Neutrophil (primary cell): ENCODE data around the gene GAR1.

ENCODE experiments used
- H3K27ac ChIP-seq: fragments of 200-600 bp; sonication (generic); 2 replicates; pipeline ENCODE4 v1.5.1; 2016; ENCODE audit warnings: mild to moderate bottlenecking, moderate library complexity
- H3K27me3 ChIP-seq: fragments of 200-600 bp; sonication (generic); 2 replicates; pipeline ENCODE4 v1.6.0; 2016; ENCODE audit warnings: mild to moderate bottlenecking
- H3K36me3 ChIP-seq: fragments of 200-600 bp; sonication (generic); 2 replicates; pipeline ENCODE4 v1.5.1; 2017
- H3K4me1 ChIP-seq, 2 experiments: fragments of 200-600 bp in 1 of 2; sonication (generic) in 1 of 2; 1 replicate in 1 of 2; 2 replicates in 1 of 2; pipeline versions ENCODE4 v1.5.1 to v1.6.1; 2013 to 2016; ENCODE audit warnings: low read depth in 1 of 2, low read length in 1 of 2, mild to moderate bottlenecking in 1 of 2, moderate library complexity in 1 of 2; ENCODE audit not compliant: control insufficient read depth in 1 of 2, insufficient read depth in 1 of 2
- H3K4me3 ChIP-seq, 2 experiments: fragments of 200-600 bp in 1 of 2; sonication (generic) in 1 of 2; 1 replicate in 1 of 2; 2 replicates in 1 of 2; pipeline ENCODE4 v1.5.1; 2013 to 2016; ENCODE audit warnings: low read depth in 1 of 2, low read length in 1 of 2, mild to moderate bottlenecking in 1 of 2, moderate library complexity in 1 of 2
- H3K9me3 ChIP-seq: fragments of 200-600 bp; sonication (generic); 2 replicates; pipeline ENCODE4 v1.5.1; 2016
- CTCF ChIP-seq: fragments of 200-600 bp; sonication (generic); IDR thresholded peaks from 2 replicates; pipeline ENCODE4 v1.5.1; 2016; ENCODE audit warnings: antibody characterized with exemption

Gene GAR1

GRCh38 chr4:109864134-109864533, 48.6 kb downstream of the GAR1 start:
- Histone ChIP-seq H3K27ac (no peak overlapping the region), H3K36me3 (no peaks in the 10 kb centered on the region), H3K27me3 (no peaks in the 10 kb centered on the region), H3K9me3 (no peaks in the 10 kb centered on the region), H3K4me1 (no peaks in the 10 kb centered on the region), H3K4me3 (no peak overlapping the region)
- TF ChIP-seq CTCF: no peak

- Histone ChIP-seq H3K4me3 (no peak overlapping the region), H3K27me3 (no peaks in the 10 kb centered on the region), H3K4me1 (no peaks in the 10 kb centered on the region), H3K27ac (no peak overlapping the region), H3K36me3 (no peaks in the 10 kb centered on the region), H3K9me3 (no peaks in the 10 kb centered on the region)
- no peak for TF ChIP-seq CTCF
Observed at GRCh38 chr4:109870061-109870460, 54.5 kb downstream of the GAR1 start.

GRCh38 chr4:109872065-109872464, 56.5 kb downstream of the GAR1 start:
- Histone ChIP-seq H3K4me1 (no peaks in the 10 kb centered on the region), H3K9me3 (no peaks in the 10 kb centered on the region), H3K36me3 (no peaks in the 10 kb centered on the region), H3K27me3 (no peaks in the 10 kb centered on the region), H3K27ac (no peak overlapping the region), H3K4me3 (no peak overlapping the region)
- no peak for TF ChIP-seq CTCF

- H3K4me3 ChIP-seq: no peak overlapping the region
- no peak overlapping the region for H3K27ac ChIP-seq
- H3K36me3 ChIP-seq: no peaks in the 10 kb centered on the region
- no peaks in the 10 kb centered on the region for H3K4me1 ChIP-seq
- H3K27me3 ChIP-seq: no peaks in the 10 kb centered on the region
- no peak for TF ChIP-seq CTCF
- H3K9me3 ChIP-seq: no peaks in the 10 kb centered on the region
Observed at GRCh38 chr4:109872950-109873656, 57.5 kb downstream of the GAR1 start.

- Histone ChIP-seq H3K27me3 (no peaks in the 10 kb centered on the region), H3K27ac (no peak overlapping the region), H3K4me3 (no peak overlapping the region), H3K36me3 (no peaks in the 10 kb centered on the region), H3K9me3 (no peaks in the 10 kb centered on the region), H3K4me1 (no peaks in the 10 kb centered on the region)
- TF ChIP-seq CTCF: no peak
Observed at GRCh38 chr4:109873791-109874514, 58.4 kb downstream of the GAR1 start.
